Uterus (tissue), 2 donors: ENCODE data around the gene THY1.

Experiments
- POLR2A ChIP-seq, 2 donors: fragments of 450-650 bp; IDR thresholded peaks; one replicate each; pipeline ENCODE4 v1.6.1; 2016; ENCODE audit warnings: antibody characterized with exemption in 2 of 2, mild to moderate bottlenecking in 1 of 2, moderate library complexity in 1 of 2
- TF ChIP-seq, protein P1 (sequence below), 4 experiments: fragments of 200-600 bp in 2 of 4; fragments of 450-650 bp in 2 of 4; sonication (generic) in 2 of 4; IDR thresholded peaks; one replicate each; pipeline ENCODE4 v1.5.1; 2016 to 2019; ENCODE audit warnings: antibody characterized with exemption in 4 of 4, mild to moderate bottlenecking in 2 of 4, moderate library complexity in 1 of 4

DNA sequence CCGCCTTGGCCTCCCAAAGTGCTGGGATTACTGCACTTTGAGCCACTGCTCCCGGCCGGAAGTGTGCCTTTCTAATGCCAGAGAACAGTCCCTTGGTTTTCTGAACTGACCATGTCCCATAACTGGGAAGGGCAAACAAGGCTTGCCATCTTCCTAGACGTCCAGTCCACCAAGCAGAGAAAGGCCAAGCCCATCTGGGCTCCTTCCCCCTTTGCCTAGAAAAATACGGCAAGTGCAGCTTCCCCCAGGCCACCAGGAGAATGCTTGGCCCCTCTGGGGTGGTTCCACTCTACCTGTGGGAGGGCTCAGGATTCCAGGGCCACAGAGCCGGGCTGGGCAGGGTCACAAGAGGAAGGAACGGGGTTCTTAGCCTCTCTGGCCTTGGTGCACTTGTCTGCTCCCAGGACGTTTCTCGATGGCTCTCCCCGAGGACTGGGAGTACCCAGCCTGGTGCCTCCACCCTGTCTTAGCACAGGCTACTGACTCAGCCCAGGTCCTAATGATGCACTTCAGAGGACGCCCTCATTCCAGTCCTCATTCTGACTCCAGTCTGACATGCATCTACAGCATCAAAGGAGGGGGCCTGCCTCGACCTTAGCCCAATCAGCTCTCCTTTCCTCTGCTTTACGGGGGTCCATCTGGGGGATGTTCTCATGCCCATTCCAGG, 42.7 kb downstream of the THY1 start:
- TF ChIP-seq, protein P1, sequence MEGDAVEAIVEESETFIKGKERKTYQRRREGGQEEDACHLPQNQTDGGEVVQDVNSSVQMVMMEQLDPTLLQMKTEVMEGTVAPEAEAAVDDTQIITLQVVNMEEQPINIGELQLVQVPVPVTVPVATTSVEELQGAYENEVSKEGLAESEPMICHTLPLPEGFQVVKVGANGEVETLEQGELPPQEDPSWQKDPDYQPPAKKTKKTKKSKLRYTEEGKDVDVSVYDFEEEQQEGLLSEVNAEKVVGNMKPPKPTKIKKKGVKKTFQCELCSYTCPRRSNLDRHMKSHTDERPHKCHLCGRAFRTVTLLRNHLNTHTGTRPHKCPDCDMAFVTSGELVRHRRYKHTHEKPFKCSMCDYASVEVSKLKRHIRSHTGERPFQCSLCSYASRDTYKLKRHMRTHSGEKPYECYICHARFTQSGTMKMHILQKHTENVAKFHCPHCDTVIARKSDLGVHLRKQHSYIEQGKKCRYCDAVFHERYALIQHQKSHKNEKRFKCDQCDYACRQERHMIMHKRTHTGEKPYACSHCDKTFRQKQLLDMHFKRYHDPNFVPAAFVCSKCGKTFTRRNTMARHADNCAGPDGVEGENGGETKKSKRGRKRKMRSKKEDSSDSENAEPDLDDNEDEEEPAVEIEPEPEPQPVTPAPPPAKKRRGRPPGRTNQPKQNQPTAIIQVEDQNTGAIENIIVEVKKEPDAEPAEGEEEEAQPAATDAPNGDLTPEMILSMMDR (IDR thresholded peaks at IDR 0.05), result no peak
- no peak for TF ChIP-seq POLR2A (IDR thresholded peaks at IDR 0.05)
